HG02852 (cell line): ENCODE results near the gene AFF3.
"Not testable (repeated sequence)": the region's sequence is repeated elsewhere in the genome, so short reads cannot be mapped to it uniquely, and the experiment has no call there.

ENCODE experiments used
- ATAC-seq: cut with Tn5 transposase; IDR thresholded peaks from one replicate; pipeline ENCODE4 v1.9.1; 2021; ENCODE audit warnings: mild to moderate bottlenecking, moderate library complexity; ENCODE audit not compliant: unreplicated experiment

AFF3 gene

GRCh38 chr2:99775585-99775984, 366.8 kb downstream of the AFF3 start:
- ATAC-seq = no peak

GRCh38 chr2:99773642-99774041, 368.7 kb downstream of the AFF3 start:
- ATAC-seq = not testable (repeated sequence)

- no peak for ATAC-seq
Measured at GRCh38 chr2:99772591-99773331, 369.6 kb downstream of the AFF3 start.

GRCh38 chr2:99771681-99772333, 370.6 kb downstream of the AFF3 start:
- ATAC-seq = no peak

GRCh38 chr2:99770876-99771275, 371.5 kb downstream of the AFF3 start:
- ATAC-seq = no peak

- no peak for ATAC-seq
Measured at GRCh38 chr2:99765731-99766318, 376.6 kb downstream of the AFF3 start.

- no peak for ATAC-seq
Measured at GRCh38 chr2:99763764-99764163, 378.6 kb downstream of the AFF3 start.

- ATAC-seq = no peak
Measured at GRCh38 chr2:99762714-99763113, 379.7 kb downstream of the AFF3 start.

GRCh38 chr2:99757611-99758114, 384.7 kb downstream of the AFF3 start:
- no peak for ATAC-seq

- ATAC-seq = no peak
Measured at GRCh38 chr2:99756059-99756458, 386.3 kb downstream of the AFF3 start.

- no peak for ATAC-seq
Measured at GRCh38 chr2:99754210-99754609, 388.2 kb downstream of the AFF3 start.

GRCh38 chr2:99753505-99753904, 388.9 kb downstream of the AFF3 start:
- ATAC-seq = no peak

- ATAC-seq = no peak
Measured at GRCh38 chr2:99748344-99748743, 394.0 kb downstream of the AFF3 start.

GRCh38 chr2:99747842-99748241, 394.5 kb downstream of the AFF3 start:
- no peak for ATAC-seq

GRCh38 chr2:99743146-99743545, 399.2 kb downstream of the AFF3 start:
- no peak for ATAC-seq

GRCh38 chr2:99737537-99737936, 404.9 kb downstream of the AFF3 start:
- ATAC-seq = no peak

- ATAC-seq = peak; percentile 59
Measured at GRCh38 chr2:99735753-99736152, 406.6 kb downstream of the AFF3 start.

GRCh38 chr2:99735314-99735713, 407.1 kb downstream of the AFF3 start:
- ATAC-seq = not testable (repeated sequence)

GRCh38 chr2:99734236-99734635, 408.2 kb downstream of the AFF3 start:
- ATAC-seq = no peak

- ATAC-seq = no peak
Measured at GRCh38 chr2:99729104-99730025, 413.0 kb downstream of the AFF3 start.

- ATAC-seq = no peak
Measured at GRCh38 chr2:99728166-99728565, 414.2 kb downstream of the AFF3 start.
